Measurements from ENCODE around the gene FASLG.
"Not testable (repeated sequence)": the region's sequence is repeated elsewhere in the genome, so short reads cannot be mapped to it uniquely, and the experiment has no call there.

The FASLG gene

DNA sequence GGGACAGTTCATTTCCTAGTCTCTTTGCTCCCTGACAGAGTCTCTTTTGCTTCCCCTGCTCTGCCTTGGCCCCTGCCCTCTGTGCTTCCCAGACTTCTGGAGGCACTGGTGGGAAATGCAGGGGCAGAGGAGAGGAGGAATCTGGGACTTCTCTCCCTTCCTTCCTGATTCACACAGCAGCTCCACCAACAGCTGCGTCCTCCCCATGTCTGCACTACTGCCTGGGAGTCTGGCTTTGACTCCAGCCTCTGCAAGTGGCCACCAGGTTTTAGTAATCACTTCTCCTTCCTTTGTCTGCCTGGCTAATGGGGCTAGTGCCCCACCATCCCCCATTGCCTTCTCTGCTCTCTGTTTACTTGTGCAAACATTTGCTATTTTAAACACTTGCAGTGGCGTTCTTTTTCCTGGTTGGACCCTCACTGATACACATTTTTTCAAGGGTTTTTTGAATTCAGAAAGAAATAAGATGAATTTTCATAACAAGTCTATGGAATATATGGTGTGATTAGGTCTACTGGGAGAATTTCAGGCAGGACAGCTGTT, 21.9 kb downstream of the FASLG start:
- no peak for DNase-seq (ENCODE audit: low read depth)

DNA sequence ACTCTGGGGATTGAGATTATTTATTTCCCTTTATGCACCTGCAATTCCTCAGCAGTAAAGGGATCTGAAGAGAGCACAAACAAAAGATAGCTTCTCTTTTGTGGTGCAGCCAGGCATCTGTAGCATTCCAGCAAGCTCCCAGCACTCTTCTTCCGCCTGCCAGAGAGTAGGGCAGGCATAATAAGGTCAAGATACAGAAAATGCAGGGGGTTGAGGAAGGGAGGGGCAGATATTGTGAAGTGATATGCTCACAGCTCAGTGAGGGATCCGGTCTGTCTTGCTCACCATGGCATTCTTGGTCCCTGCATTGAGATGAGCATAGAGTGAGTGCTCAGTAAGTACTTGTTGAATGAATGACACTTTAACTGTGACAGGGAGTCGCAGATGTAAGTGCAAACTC, 23.9 kb downstream of the FASLG start:
- no peak for DNase-seq (ENCODE audit: low read depth)

DNA sequence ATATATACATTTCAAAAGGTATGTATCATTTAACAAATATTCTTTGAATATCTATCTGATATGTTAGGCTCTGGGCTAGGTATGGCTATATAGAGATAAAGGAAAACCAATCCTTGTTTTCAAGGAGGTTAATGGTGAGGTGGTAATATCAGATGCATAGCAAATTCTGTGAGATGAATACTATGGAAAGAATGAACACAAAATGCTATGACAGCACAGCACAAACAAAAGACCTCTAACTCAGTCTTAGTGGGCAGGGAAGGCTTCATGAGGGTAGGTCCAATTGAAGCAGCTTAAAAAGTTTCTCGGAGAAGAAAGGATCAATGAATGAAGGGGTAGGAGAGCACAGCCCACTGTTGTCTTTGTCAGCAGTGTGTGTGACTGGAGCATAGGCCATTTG, 27.2 kb downstream of the FASLG start:
- no peak for DNase-seq (ENCODE audit: low read depth)

DNA sequence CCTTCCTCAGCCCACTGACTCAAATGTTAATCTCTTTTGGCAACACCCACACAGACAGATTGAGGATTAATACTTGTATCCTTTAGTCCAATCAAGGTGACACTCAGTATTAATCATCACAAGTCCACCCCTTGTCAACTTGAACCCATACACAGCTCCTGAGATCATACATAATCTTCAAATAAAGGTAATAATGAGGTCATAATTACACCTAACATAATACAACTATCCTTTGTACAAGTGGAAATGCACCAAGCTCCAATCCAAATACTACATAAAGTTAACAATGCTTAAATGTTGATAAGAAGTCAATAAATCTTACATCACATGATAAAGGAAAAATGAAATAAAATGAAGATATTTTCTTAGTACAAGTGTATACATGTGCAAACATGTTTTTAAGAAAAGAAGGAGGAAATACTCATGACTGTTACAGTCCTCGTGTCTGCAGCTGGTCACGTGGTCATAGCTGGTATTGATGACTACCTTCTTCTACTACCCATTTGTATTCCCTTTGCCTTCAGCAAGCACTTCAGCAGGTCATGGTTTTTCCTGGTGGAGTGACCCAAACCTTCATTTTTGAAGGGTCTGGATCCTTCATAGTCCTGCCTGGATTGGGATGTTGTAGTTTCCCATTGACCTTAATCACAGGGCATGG, 29.7 kb downstream of the FASLG start:
- not testable (repeated sequence) for DNase-seq (ENCODE audit: low read depth)

DNA sequence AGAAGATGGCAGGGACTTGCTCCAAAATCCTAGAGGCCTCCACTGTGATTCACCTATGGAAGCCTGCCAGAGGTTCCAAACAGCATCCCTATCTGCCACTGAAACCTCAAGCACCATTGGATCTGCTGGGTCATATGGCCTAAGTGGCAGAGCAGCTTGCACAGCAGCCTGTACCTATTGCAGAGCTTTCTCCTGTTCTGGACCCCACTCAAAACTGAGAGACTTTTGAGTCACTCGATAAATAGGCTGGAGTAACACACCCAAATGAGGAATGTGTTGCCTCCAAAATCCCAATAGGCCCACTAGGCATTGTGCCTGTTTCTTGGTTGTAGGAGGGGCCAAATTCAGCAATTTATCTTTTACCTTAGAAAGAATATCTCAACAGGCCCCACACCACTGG, 32.0 kb downstream of the FASLG start:
- not testable (repeated sequence) for DNase-seq (ENCODE audit: low read depth)

DNA sequence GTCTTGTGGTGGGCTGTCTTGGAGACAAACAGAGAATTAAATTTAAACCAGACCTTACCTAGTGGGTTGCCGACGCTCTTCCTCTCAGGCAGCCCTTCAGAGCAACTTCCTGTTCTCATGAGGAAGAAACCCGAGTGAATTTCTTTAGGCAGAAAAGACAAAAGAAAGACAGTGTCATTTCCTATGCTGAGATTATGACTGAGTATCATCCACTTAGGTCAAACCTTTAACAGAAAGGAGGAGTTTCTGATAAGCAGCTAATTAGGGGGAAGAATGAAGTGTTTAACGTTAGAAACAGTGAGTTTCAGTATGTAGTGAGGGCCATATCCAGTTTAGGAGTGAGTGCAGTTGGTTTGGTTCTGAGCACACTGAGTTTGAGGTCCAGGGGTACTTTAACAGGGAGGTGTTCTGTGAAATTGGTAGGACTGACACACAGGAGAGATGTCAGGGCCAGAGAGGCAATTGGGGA, 38.7 kb downstream of the FASLG start:
- DNase-seq (ENCODE audit: low read depth): no peak

DNA sequence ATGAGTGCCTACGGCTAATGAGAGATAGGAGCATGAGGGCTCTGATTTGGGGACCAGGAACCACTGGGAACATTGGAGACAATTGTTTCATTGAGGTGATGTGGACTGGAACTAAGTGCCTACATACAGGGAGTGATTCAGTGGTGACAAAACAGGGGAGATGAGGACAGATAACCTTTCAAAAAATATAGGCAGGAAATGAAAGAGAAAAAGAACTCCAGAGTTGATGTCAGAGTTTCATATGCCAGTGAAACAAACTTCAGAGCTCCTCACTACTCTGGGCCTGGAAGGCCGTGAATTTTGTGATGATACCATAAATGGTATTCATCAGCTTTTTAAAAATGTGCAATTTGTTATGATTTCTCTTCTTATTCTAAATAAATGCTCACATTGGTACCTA, 39.3 kb downstream of the FASLG start:
- DNase-seq (ENCODE audit: low read depth): no peak

DNA sequence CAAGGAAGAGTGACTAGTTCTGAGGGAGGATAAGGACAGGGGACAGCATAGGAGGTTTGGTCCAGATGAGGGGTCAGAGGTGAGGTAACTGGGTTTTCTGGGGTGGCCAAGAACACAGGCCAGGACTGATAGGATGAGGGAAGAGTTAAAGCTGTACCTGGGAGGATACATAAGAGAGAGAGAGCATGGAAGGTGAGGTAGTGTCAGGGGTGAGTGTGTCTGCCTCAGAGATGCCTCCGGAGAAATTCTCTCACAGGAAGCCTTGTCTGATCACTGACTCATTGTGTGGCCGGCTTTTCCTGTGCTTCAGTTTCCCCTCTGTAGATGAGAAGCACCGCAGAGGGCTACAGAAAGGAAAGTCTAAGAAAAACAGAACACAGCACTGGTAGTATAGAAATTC, 40.2 kb downstream of the FASLG start:
- peak; percentile 79 for DNase-seq (ENCODE audit: low read depth)

DNA sequence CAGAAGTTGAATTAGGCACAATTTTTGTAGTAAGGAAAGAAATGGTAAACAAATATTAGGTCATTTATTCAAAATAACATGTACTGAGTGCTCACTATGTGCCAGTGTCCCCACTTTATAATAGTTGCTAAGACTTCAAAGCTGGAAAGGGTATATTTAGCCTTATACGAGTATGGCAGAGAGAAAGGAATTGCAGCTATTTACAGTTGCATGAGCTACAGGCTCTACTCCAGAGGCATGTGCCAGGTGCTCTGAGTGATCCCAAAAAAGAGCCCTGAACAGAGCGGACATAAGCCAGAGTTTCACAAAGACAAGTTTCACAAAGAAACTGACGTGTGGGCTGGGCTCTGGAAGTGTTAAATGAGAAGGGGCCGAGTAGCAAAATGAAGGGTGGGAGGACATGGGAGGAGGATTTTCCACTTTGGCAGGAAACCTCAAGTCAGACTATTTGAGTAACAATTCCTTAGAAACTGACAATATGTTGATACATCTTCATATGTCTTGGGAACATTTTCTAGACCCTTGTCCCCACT, 40.9 kb downstream of the FASLG start:
- no peak for DNase-seq (ENCODE audit: low read depth)

DNA sequence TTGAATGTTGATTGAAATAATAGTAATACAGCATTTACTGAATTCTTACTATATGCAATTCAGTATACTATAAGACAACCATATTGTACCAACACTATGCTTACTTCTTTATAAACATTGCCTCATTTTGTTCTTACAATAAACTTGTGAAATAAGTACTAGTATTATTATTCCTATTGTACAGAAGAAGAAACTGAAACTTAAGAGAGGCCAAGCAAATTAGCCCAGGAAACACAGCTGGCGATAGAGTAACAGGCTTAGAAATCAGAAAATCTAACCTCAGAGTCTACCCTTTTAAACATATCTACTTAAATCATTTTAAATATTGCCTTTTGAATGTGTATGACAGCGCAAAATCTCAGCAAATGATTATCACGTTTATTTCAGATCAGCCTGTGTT, 41.7 kb downstream of the FASLG start:
- no peak for DNase-seq (ENCODE audit: low read depth)

DNA sequence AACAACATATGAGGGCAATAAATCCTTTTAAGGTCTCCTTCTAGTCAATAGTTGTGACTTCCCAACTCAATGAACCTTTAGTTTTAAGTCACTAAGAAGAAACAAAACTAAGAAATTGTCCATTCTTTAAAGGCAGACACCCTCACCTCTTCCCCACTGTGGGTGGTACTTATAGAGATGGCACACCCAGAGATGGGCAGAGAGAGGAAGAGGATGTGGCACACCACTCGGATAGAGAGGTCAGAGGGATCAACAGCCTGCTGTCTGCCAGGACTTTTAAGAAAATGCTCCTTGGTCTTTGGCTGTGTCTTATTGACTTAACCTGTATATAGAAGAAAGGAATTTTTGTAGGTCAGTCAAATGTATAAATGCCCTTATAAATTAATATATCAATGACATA, 45.1 kb downstream of the FASLG start:
- no peak for DNase-seq (ENCODE audit: low read depth)

DNA sequence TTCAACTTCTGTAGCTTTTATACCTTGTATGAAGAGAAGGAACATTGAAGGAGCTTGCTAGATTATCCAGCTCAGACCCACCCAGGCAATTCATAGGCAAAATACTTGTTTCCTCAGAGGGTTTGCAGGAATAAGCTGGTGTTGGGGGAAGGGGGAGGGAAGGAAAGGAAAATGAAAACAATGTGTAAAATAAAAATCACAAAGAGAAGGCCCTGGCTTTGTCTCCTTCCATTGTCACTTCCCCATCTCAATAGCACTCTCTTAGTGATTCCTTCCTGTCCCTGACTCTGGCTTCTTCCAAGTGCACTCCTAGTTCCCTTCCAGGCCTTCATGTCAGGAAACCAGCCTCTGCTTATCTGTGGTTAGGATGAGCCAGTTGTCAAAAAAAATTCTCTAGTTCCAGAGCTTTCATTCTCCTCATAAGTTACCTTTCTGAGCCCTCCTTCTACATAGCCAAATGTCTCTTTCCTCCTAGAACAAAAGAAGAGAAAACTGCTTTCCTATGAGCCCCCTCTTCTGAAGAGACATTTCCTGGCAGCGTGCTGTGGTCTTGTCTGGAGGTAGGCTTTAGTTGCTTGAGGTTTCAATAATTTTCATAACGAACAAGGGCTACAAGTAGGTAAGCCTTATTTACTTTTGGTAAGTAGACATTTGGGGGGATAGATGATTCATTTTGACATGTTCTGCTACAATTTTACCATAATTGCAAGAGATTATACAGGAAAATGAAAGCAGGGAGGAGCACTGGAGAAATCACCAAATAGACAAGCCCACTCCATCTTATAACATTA, 45.7 kb downstream of the FASLG start:
- no peak for DNase-seq (ENCODE audit: low read depth)

DNA sequence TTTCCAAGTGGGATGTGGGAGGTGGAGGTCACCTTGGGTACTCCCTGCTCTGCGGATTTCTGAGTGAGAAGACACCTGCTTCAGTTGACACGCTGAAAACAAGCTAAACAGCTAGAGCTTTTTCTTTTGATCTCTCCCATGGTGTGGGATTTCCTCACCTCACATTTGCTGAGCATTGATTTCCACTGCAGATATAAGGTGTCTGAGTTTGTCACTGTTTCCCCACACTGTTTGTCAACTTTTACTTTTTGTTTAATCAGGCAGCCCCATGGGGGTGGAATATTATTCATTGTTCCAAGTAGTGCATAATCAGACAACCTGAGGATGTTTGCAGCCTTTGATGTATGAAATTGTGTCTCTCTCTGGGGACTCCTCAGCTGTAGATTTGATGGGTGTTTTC, 49.5 kb downstream of the FASLG start:
- DNase-seq (ENCODE audit: low read depth): peak; percentile 65

DNA sequence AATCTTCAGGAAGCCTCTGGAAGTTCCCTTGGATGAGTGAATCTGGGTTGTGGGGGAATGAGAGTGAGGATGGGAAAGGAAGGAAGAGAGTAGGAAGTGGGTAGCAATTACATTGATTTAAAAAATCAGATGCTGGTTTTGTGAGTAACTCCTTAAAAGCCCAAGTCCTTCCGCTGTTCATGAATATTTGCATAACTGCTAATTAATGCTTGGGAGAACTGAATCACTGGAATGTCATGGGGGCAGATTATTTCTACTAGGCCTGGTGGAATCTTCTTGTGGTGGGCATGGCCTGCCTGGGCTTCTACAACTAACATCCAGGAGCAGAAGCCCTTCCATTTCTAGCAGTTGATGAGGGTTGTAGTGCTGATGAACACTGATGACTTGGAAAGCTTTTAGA, 52.7 kb downstream of the FASLG start:
- no peak for DNase-seq (ENCODE audit: low read depth)

DNA sequence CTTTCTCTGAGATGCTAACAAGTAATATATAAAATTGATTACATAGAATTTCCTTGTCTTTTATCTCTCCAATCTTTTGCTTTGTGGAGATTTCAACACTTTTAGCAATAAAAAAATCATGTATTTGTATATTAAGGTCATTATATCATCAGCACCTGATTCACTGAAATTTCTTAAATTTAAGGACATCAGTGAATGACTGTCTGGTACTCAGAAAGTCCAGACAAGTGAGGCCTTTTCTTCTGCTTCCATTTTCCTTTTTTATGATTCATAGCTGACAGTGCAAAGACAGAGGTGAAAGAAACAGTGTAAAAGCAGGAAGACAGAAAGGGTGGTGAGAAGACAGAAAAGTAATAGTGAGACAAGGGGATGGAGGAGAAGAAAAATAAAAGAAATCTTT, 54.6 kb downstream of the FASLG start:
- no peak for DNase-seq (ENCODE audit: low read depth)
